ENCODE results near the gene SNTG2.

- TF ChIP-seq CTCF (IDR thresholded peaks at IDR 0.05) = no peak
- TF ChIP-seq EP300 (IDR thresholded peaks at IDR 0.05) = no peak
Observed at GRCh38 chr2:1078326-1078725, 127.7 kb downstream of the SNTG2 start.

Data from esophagus muscularis mucosa (tissue), 3 donors.